ENCODE measurements around the gene C4B.
"Not testable (repeated sequence)": the region's sequence is repeated elsewhere in the genome, so short reads cannot be mapped to it uniquely, and the experiment has no call there.

The C4B gene

DNA sequence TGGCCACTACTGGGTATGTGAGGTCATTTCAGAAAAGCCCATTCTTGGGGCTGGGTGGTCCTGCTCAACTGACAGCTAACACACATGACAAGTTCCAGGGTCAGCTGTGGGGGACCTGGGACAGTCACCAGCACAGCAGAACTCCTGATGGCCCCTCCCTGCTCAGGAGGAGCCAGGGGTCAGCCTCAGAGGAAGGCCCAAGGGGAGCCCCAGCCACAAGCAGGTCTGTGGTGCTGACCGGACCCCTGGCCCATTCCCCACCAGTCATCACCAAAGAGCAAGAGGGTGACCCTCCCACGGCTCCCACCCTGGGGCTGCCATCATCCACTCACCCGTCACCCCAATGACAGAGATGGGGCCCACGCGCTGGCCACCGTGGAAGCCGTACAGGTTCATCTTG is 41.7 kb downstream of the C4B start:
- no peak for DNase-seq

DNA sequence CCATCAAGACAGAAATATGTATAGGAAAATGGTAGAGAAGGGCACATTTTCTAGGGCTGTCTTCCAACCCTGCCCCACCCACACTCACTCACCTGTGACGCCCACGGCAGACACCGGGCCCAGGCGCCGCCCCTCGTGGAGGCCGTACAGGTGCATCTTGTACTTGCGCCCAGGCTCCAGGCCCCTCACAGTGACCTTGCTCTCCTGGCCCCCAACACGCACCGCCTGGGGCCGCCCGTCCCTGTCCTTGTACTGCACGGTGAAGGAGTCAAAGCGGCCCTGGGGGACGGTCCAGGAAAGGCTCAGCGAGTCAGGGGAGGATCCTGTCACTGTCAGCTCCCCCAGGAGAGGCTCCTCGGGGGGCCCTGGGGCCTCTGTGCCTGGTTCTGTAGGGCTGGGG is 43.4 kb downstream of the C4B start:
- no peak for DNase-seq

DNA sequence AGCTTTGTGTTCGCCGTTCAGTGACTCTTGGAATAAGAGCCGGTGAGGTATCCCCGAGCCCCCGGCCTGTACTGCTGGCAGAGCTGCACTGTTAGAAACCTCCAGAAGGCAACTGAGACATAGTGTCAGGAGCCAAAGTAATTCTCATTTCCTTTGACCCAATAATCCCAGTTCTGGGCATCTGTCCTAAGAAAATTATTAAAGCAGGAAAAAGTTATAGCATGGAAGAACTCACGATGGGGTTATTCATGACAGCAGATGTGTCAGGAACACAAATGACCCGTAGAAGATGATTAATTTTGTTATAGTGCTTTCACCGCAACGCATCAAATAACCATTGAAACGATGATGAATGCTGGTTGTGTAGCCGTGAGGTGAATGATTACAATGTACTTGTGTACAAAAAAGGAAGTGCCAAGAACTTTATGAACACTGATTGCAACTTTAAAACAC is 43.9 kb downstream of the C4B start:
- no peak for DNase-seq

DNA sequence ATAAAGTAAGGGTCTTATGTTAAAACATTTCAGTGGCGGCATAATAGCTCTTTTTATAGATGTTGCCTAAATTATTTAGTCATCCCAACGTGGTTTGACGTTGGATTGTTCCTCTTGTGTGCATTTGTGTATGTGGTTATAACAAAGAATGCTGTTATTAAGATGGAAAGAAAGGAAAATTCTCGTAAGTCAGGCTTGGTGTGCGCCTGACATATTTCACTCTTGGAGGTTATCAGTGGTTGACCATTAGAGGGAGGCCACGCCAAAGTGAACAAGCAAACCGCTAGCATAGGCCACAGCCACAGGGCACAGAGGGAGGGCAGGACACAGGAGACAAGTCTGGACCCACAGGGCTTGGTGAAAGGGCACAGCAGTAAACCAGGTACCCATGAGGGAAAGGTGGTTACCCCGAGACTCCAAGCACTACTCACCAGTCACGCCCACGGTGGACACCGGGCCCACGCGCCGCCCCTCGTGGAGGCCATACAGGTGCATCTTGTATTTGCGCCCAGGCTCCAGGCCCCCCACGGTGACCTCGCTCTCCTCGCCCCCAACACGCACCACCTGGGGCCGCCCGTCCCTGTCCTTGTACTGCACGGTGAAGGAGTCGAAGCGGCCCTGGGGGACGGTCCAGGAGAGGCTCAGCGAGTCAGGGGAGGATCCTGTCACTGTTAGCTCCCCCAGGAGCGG is 46.5 kb downstream of the C4B start:
- DNase-seq = no peak

DNA sequence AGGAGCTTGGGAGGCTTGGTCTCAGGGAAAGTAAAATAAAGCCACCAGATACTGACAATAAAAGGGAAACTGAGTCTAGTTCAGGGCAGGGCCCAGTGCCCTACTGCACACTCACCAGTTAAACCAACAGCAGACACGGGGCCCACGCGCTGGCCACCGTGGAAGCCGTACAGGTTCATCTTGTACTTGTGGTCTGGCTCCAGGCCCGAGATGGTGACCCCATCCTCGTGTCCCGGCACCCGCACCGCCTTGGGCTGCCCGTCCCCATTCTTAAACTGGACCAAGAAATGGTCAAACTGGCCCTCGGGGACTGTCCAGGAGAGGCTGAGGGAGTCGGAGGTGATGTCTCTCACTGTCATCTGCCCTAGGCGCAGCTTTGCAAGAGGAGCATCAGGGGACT is 50.1 kb downstream of the C4B start:
- no peak for DNase-seq

DNA sequence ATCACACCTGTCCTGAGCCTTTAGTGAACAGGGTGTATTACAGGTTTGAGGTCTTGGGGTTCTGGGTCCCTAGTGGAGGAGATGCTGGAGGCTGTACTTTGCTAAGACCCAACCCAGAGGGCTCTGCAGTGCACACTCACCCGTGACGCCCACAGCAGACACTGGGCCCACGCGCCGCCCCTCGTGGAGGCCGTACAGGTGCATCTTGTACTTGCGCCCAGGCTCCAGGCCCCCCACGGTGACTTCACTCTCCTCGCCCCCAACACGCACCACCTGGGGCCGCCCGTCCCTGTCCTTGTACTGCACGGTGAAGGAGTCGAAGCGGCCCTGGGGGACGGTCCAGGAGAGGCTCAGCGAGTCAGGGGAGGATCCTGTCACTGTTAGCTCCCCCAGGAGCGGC is 52.9 kb downstream of the C4B start:
- DNase-seq = not testable (repeated sequence)

DNA sequence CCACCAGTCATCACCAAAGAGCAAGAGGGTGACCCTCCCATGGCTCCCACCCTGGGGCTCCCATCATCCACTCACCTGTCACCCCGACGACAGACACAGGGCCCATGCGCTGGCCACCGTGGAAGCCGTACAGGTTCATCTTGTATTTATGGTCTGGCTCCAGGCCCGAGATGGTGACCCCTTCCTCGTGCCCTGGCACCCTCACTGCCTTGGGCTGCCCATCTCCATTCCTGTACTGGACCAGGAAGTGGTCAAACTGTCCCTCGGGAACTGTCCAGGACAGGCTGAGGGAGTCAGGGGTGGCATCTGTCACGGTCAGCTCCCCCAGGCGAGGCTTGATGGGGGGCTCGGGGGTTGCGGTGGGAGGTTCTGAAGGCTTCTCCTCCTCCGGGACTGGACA is 53.7 kb downstream of the C4B start:
- DNase-seq = not testable (repeated sequence)

DNA sequence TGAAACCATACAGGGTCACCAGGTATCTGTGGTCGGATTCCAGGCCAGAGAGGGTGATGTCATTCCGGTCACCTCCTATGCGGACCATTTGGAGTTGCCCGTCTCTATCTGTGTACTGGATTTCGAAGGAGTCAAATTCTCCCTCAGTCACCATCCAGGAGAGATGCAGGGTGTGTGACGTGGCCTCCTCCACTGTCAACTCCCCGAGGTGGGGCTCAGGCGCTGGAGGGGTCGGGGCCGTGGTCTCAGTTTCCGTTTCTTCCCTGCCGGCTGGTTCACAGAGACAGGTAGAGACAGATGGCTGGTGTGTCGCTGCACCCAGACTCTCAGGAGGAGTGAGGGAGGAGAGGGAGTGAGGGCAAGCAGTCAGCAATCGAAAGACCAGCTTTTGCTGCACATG is 54.3 kb downstream of the C4B start:
- no peak for DNase-seq

DNA sequence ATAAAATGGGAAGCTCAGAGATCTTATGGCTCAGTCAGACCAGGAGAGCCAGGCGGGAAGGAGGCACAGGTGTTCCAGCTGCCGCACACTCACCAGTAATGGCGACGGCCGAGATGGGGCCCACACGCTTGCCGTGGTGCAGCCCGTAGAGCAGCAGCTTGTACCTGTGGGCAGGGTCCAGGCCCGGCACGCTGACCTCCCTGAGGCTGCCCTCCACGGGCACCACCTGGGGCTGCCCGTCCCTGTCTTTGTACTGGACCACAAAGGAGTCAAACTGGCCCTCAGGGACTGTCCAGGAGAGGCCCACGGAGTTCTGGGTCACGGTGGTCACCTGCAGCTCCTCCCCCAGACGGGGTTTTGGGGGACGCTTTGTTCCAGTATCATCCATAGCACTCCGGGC is 54.9 kb downstream of the C4B start:
- no peak for DNase-seq

DNA sequence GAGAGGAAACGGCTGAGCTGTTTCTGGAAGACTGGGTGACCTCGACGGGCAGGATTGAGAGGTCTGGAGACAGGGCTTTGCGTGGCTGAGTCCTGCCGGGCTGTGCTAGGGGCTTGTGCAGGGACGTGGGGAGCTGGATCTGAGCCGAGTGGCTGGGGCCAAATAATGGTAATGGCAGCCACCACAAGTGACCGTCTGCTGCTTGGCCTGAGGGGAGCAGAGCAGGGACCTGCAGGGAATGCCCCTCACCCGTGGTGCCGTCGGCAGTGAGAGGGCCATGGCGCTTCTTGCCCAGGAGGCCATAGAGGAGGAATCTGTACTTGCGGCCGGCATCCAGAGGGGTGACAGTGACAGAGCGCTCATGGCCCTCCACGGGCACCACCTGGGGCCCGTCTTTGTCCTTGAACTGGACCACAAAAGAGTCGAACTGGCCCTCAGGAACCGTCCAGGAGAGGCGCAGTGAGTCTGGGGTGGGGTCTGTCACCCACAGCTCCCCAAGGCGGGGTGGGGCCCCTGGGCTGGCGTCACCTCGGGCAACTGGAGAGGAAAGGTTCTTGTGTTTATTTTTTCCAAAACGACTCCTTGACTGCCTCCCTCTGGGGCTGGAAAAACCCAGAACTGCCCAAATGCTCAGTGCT is 55.4 kb downstream of the C4B start:
- no peak for DNase-seq

DNA sequence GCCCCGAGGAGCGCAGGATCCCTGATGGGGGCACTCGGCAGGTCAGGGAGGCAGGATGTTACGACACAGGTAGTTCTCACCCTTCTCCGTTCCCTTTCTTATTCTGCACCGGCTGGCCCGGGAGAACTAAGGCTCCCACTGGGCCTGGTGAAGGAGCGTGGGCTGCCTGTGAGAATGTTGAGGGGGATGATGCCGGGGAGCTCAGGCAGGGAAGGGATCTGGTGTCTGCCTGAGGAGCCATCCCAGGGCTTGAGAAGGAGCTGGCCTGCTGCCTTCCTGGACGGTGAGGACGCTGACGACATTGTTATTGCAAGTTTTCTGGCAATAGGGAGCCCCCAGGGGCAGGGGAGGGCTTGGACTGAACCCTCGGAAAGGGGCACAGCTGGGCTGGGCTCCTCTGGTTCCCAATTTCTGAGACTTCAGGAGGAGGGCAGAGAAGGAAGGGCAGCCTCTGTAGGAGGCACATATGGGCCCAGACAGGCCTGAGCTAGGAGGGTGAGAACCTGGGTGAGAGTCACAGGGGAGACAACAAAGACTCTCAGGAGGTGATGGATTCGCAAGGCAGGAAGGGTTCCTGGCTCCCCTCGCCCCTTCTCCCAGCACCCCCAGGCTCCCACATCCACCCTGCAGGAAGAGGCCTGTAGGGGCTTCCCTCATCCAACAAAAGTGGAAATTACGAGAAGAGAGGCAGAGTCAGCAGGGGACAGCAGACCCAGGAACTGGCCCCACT is 56.4 kb downstream of the C4B start:
- DNase-seq = no peak

DNA sequence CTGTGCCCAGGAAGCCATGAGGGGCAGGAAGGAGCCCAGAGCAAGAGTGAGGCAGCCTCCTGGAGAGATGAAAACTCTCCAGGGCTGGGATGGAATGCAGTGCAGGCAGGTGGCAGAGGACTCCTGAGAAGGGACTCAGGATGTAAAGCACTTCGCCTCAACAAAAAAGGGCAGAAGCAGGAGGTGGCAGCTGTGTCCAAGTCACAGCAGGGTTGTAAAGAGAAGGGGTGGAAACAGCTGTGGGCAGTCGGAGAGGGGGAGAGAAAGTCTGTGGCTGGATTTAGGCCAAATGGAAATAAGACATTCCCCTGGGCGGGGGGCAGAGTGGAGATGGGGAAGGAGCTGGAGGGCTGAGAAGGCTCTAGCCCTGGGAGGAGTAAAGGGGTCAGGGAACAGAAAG is 58.5 kb downstream of the C4B start:
- no peak for DNase-seq

DNA sequence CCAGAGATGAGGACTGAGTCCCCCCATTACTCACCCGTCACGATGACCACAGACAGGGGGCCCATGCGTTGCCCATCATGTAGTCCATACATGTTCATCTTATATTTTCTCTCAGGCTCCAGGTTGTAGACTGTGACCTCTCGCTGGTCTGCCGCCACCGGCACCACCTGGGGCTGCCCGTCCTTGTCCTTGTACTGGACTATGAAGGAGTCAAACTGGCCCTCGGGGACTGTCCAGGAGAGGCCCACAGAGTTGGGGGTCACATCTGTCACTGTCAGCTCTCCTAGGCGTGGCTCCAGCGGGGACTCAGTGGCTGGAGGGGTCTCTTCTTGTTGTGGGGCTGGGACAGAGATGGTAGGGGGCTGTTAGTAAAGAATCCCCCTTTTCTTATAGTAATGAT is 59.0 kb downstream of the C4B start:
- DNase-seq = no peak

DNA sequence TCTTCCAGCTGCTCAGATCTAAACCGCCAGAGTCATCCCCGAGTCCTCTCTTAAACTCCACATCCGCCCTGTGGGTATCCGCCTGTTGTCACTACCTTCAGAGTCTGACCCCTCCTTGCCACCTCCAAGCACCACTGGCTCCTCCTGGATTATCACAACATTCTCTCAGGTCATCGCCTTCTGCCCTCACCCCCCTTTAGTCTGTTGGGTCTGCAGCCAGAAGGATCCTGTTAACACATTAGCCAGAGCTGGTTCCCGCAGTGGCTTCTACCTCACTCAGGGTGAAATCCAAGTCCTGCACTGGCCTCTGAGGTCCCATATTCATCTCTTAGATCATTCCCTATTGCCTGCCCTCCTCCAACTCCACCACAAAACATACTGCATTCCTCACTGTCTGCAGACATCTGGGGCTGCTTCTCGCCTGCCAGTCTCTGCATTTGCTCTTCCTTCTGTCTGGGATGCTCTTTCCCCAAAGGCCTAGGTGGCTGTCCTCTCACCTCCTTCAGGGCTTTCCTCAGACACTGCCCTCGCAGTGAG is 60.5 kb downstream of the C4B start:
- DNase-seq = peak; percentile 59

DNA sequence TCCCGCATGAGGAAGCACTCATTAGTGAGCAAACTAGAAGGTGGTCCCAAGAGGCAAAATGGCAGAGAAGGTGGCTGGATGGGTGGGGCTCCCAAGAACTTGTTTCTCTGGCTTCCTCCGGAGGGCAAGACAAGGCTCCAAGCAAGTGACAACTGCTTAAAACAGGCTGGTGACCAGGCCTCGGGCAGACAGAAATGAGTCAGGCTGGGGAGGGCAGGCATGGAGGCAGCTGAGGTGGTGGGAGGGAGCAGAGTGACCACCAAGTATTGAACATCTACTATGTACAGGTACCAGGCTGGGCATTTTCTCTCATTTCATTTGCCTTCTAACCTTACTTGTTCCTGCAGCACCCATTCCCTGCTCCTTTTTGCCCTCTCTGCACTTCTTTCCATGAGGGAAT is 61.2 kb downstream of the C4B start:
- peak; percentile 39 for DNase-seq

DNA sequence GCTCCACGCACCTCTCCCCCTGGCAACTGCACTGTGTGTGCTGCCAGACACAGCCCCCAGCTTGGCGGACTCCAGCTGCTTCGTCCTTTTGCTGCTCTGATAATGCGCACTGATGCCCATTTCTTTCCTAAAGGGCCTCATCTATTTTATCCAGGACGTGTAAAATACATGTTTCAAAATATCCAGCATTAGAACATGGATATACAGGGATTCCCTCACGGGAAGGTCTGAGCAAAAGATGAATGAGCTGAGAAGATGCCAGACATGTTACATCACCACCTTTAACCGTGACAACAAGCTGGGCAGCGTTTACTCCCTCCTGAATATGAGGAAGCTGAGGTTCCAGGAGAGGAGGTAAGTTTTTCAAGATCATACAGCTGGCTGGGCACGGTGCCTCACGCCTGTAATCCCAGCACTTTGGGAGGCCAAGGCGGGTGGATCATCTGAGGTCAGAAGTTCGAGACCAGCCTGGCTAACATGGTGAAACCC is 61.8 kb downstream of the C4B start:
- peak; percentile 84 for DNase-seq

DNA sequence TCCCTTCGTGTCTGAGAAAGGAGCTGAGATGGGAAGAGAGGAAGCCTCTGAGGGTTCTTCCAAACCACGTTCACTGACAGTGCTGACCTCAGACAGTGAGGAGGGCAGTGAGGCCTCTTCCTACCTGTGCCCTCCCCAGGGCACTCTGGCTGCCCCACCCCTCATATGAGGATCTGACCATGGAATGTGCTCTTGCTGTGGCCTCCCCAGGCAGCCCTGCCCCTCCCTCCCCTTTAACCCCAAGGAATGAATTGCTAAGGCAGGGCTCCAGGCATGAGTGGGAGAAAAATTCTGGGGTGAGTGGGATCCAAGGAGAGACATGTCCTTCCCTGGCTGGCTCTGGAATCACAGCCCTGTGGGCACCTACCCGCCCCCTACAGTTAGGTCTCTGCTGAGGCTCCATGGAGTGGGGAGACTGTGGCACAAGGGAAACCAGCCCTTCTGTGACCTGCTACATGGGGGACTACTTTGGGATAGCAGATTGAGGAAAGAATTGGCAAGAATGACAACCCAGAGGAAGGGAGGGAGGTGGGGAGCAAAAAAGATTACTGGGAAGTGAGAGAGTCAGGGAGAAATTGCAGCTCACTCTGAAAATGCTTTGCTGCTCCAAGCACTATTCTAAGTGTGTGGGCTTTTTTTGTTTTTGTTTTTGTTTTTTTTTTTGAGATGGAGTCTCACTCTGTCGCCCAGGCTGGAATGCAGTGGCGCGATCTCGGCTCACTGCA is 65.1 kb downstream of the C4B start:
- DNase-seq = no peak

DNA sequence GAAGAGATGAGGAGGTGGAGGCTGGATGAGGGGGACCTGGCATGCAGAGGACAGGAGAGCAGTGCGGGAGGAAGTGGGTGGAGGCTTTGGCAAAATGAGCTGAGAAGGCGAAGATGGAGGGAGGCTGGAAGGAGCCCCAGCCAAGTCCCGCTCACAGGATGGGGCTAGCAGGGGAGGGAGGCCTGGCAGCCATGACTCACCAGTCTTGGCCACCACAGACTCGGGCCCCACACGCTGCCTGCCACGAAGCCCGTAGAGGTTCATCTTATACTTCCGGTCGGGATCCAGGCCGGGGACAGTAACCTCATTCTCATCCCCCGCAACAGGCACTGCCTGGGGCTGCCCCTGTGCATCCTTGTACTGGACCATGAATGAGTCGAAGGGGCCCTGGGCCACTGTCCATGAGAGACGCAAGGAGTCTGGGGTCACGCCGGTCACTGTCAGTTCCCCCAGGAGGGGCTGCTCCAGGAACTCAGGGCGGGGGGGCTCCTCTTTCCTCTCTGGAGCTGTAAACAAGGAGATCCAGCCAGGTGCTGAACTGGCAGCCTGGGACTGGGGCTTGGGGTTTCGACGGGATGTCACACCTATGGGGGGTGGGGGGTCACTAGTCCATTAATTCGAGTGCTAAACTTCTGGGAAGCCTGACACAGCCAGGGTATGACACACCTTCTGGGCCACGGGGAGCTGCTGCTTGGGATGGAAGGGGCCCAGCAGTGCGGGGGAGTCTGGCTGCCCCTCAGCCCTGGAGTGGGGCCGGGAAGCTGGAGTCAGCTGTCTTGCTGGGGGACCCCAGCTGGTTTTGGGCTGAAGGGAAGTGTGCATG is 66.8 kb downstream of the C4B start:
- DNase-seq = peak; percentile 96

DNA sequence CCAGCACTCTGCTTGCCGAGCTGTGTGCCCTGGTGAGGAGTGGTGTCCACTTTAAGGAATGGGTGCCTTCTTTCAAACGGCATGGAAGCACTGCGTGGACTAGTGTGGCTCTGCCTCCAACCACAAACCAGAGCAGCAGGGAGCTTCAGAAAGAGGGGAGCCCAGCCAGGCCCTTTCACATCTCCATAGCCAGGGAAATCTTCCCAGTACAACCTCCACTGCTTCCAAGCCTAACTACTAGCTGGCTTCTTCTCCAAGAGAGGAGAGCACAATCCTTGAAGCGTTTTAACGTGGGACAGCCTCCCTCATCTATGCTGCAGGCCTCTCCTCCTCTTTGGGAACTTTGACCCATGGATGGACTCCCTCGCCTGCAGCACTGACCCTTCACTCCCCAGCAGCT is 67.9 kb downstream of the C4B start:
- no peak for DNase-seq

DNA sequence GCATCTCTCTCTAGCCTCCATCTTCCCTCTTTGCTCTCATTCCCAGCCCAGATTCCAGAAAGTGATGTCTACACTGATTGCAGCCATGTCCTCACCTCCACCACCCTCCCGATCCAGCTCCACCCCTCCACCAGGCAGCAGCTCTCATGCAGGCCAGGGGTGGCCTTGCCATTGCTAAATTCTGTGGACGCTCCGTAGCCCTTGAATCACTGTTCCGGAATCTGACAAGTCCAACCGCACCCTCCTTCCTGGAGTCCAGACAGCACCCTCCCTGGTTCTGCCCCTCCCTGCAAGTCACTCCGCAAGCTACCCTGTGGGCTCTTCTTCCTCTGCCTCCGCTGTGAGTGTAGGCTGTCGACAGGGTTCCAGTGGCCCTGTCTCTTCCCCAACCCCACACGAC is 68.3 kb downstream of the C4B start:
- DNase-seq = peak; percentile 90

DNA sequence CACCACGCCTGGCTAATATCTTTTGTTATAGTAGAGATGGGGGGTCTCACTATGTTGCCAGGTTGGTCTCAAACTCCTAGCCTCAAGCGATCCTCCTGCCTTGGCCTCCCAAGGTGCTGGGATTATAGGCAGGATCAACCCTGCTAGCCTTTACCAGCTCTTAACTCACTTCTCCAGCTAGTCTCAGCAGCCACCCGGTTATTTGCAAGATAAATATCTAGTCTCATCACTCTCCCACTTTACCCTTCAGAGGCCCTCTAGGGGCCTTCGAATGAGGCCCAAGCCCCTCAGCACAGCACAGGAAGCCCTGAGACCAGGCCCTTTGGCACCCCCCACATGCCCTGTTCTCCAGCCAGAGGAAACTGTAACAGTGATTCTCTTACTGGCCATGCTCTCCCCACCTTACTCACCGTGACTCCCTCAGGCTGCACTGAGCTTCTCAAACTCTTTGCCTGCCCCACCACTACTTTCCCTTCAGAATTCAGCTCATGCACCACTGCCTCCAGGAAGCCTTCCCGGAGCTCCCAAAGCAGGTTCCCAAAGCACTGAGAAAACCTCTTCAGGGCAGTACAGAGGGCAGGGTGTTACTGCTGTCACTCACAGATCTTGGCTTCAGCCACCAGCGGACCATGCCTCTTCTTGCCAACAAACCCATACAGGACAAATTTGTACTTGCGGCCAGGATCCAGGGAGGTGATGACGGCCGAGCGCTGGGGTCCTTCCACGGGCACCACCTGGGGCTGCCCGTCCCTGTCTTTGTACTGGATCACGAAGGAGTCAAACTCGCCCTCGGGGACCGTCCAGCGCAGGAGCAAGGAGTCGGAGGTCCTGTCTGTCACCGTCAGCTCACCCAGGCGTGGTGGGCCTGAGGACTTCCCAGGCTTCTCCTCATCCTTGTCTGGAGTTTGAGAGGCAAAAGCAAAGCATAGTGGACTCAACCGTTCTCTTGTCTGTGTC is 69.5 kb downstream of the C4B start:
- DNase-seq = no peak

Measured in fibroblast of skin of back (primary cell).